Fibroblast of upper back skin (primary cell): Measurements from ENCODE around the gene CREM.

Experiments used
- DNase-seq: peaks from one replicate; pipeline ENCODE4 v3.0.0-alpha.2; 2013

The CREM gene

GRCh38 chr10:35136263-35136815 lies 9.7 kb downstream of the CREM start:
- DNase-seq = no peak

- DNase-seq = no peak
Observed at GRCh38 chr10:35140126-35140525, 13.5 kb downstream of the CREM start.

- DNase-seq = no peak
Observed at GRCh38 chr10:35140727-35141126, 14.1 kb downstream of the CREM start.

- no peak for DNase-seq
Observed at GRCh38 chr10:35150308-35150707, 23.7 kb downstream of the CREM start.

GRCh38 chr10:35152992-35153391 lies 26.3 kb downstream of the CREM start:
- no peak for DNase-seq

- no peak for DNase-seq
Observed at GRCh38 chr10:35153716-35154115, 27.1 kb downstream of the CREM start.

GRCh38 chr10:35160743-35161142 lies 34.1 kb downstream of the CREM start:
- DNase-seq = no peak

GRCh38 chr10:35161906-35162305 lies 35.3 kb downstream of the CREM start:
- no peak for DNase-seq

GRCh38 chr10:35165136-35165535 lies 38.5 kb downstream of the CREM start:
- DNase-seq = no peak

- DNase-seq = no peak
Observed at GRCh38 chr10:35165811-35166210, 39.2 kb downstream of the CREM start.

- no peak for DNase-seq
Observed at GRCh38 chr10:35166607-35167006, 40.0 kb downstream of the CREM start.

- DNase-seq = no peak
Observed at GRCh38 chr10:35167342-35167741, 40.7 kb downstream of the CREM start.

- DNase-seq = no peak
Observed at GRCh38 chr10:35172146-35172545, 45.5 kb downstream of the CREM start.

GRCh38 chr10:35172574-35172973 lies 45.9 kb downstream of the CREM start:
- DNase-seq = peak; percentile 53

- DNase-seq = no peak
Observed at GRCh38 chr10:35178331-35178730, 51.7 kb downstream of the CREM start.

GRCh38 chr10:35182631-35183510 lies 56.2 kb downstream of the CREM start:
- no peak for DNase-seq

- DNase-seq = no peak
Observed at GRCh38 chr10:35184527-35185171, 58.0 kb downstream of the CREM start.

- no peak for DNase-seq
Observed at GRCh38 chr10:35185260-35186034, 58.8 kb downstream of the CREM start.

GRCh38 chr10:35188954-35189353 lies 62.3 kb downstream of the CREM start:
- DNase-seq = no peak

- no peak for DNase-seq
Observed at GRCh38 chr10:35191523-35191922, 64.9 kb downstream of the CREM start.

- DNase-seq = no peak
Observed at GRCh38 chr10:35192645-35193249, 66.1 kb downstream of the CREM start.

- DNase-seq = peak; percentile 45
Observed at GRCh38 chr10:35194471-35194870, 67.8 kb downstream of the CREM start.

GRCh38 chr10:35194906-35195305 lies 68.3 kb downstream of the CREM start:
- peak; percentile 24 for DNase-seq
